Measurements from ENCODE around the gene ACP3.

ACP3 gene

DNA sequence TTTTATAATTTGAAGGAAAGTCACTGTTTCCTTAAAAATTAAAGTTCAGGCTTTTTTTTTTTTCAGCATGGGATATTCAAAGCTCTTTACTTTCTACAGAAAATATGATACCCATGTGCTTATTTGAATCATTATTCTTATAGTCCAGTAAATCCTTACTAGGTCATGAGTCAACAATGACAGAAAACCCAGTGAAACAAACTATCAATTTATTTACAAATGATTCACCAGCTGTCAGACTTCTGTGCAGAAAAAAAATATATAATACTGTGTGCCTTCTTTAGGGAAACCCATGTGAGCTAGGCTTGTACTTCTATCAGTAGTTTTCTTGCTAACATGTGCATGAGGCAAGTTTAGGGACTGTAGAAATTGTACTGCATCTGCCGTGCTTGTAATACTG, 1.2 kb downstream of the ACP3 start:
- no peak for DNase-seq

DNA sequence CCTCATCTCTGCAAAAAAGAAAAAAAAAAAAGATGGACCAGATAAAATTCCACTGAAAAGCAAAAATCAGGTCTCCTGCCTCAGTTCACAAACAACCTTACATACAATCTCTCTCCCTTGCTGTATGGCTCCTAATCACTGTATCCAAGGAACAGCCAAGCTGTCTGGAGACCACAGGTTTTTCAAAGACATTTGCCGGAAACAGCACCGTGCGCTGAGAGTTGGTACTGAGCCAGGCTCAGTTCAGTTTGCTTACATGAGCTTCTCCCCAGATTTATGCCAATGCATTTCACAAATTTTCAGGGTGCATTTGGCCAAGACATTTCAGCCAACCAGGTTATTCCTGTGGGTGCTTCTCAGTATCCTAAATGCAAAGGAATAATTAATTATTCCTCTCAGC, 4.1 kb downstream of the ACP3 start:
- DNase-seq: no peak

DNA sequence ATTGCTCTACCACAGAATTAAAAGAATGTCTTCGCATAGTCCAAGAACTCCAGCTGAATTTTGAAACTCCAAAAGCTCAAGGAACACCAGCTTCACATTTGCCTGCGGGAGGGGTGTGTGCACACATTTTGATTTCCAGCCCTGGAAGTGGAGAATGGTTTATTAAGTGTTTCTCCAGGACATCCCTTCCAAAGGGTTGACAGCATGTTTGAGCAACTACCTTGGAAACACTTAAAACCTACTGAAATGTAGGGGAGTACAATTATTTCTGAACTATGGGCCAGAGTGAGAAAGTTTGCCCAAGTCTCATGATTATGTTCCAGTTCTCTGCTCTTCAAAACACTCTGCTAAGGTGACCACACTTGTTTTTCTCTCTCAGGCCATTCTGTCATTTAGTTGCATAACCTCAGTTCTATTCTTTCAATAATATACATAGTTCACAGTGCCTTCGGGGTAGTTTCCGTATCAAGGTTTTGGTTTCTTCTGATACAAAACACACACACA, 7.9 kb downstream of the ACP3 start:
- DNase-seq: no peak

DNA sequence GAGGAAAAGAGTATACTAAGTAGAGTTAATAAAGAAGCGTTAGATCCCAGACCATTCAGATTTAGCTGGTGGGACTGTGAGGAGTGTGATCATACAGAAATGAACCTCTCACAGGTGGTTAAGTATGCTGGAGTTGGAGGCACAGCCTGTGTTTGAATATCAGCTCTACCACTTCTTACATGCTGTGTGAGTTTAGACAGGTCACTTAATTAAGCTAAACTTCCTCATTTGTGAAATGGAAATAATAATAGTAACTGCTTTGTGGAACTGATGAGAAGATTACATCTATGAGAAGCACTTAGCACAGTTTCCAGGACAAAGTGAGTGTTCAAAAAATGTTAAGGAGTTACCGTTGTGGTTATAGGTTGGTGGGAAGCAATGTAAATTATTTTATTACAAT, 8.4 kb downstream of the ACP3 start:
- DNase-seq: no peak

DNA sequence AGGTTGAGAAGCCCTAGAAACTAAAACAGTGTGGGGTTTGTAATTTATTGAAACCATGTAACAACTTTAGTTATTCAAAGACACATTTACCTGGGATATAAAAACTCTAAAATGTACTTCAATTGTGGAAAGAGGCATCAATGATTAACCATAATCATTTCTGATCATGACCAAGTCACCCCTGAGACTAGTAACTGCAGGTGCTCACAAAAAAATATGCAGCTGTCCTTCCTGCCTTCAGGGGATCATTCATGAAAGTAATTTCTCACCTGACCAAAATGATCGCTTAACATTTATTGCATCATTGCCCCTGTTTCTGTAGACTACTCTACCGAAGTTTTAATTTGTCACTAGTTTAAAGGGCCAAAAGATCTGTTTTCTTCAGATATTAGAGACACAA, 9.0 kb downstream of the ACP3 start:
- no peak for DNase-seq

DNA sequence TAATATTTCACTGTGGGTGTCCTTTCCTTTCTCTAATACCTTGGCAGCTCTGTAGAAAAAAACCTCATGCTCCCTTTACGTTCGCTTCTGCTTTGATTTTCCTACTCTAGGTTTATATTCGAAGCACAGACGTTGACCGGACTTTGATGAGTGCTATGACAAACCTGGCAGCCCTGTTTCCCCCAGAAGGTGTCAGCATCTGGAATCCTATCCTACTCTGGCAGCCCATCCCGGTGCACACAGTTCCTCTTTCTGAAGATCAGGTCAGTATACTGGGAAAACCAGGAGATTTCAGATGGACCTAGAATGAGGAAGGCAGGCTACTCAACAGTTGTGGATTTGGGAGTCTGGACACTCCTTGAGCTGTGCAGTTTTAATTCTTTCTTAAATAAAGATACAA, 14.9 kb downstream of the ACP3 start:
- no peak for DNase-seq

DNA sequence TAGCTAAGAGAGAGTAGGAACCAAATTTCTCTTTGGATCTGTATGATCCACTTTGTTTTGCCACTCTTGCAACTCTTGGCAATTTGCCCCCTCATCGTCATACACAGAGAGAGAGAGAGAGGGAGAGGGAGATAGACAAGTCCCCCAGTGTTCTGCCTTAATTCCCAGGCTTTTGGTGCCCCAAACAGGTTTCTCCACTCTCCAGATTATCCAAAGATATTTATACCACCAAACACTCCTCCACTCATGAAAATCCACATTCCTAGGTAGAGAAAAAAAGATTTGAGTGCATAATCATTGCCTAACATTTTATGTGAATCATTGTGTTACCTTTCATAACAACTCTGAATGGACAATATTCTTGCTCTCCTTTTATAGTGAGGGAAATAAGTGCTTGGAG, 15.3 kb downstream of the ACP3 start:
- DNase-seq: no peak

DNA sequence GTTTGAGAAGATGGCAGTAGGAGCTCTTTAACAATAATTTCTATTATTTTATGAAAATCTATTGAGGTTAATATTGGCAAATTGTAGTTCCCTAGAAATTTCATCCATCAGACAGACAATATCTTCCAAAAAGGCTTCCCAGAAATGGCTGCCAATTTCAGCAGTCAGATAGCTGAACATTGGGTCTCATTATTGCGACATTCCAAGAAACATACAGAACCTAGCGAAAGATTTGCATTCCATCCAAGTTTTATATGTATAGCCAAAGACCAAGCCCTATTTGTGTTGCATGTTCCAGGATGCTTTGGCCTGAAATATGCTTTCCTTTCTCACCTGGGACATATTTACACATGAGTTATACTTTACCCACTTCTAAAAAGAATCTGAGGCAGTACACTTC, 24.5 kb downstream of the ACP3 start:
- no peak for DNase-seq

DNA sequence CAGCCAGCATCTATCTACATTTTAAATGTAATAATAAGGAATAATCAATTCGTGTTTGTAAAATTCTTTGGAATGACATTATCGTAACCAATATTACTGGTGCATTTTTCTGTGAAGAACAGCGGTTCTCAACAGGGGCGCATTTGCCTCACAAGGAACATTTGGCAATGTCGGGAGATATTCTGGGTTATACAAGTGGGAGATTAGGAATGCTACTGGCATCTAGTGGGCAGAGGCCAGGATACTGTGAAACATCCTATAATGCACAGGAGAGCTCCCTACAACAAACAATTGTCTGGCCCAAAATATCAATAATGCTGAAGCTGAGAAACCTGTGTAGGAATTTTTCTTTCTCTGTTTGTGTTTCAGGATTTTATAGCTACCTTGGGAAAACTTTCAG, 25.0 kb downstream of the ACP3 start:
- DNase-seq: no peak

DNA sequence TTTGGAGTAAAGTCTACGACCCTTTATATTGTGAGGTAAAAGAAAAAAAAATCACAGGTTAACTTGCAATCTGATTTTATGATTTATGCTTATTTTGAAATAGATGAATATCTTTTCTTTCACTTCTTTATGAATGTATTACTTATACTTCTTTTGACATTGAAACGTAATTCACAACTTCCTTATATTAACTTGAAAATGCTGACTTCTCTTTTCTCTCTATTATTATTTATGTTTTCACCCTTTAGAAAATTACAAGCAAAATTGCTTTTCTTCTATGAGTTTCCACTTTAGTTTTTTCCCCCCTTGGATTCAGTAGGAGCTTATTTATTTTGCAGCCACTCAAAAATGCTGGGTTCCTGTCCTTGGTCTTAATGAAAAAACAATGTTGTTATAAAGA, 25.4 kb downstream of the ACP3 start:
- DNase-seq: no peak

DNA sequence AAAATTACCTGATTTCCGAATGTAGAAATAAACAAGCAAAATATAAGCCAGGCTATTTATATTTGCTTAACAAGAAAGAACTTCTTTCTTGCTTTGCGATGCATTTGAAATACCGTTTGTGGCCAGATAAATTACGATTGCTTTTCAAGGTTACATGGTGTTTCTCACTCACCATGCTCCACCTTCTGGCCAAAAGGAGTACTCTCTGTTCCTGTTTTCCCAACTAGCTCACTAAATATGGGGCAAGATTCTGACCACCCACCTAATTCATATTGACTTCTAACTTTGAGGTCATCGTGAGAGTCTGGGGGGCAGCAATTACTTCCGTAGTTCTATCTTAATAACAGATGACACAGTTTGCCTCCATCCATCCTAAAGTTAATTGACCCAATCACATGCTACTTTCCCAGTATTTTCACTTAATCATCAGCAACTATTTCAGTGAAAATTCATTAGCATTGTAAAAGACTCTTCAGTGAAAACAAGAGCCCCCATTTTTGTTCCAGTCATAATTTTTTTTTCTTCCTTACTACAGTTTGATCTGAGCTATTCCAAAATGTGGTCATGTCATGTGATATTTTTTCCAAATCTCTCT, 25.9 kb downstream of the ACP3 start:
- peak; percentile 29 for DNase-seq

DNA sequence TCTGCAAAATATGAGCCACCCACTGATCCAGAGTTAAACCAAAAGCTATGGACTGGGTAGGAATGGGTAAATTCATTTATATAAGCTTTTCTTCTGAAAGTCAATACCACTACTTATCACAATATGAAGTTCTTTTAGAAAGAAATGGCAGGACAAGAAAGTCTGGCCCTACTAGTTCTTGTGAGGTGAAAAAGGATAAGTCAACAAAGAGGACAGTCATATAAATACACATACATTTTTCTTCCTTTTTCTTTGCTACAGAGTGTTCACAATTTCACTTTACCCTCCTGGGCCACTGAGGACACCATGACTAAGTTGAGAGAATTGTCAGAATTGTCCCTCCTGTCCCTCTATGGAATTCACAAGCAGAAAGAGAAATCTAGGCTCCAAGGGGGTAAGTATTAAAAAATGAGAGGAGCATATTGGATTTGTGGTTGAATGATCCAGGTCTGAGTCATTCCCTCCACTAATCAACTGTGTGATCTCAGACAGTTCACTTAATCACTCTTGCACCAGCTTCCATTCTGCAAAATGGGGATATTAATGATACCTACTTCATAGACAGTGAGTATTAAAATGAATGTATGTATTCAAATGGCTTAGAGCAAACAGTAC, 27.6 kb downstream of the ACP3 start:
- no peak for DNase-seq

DNA sequence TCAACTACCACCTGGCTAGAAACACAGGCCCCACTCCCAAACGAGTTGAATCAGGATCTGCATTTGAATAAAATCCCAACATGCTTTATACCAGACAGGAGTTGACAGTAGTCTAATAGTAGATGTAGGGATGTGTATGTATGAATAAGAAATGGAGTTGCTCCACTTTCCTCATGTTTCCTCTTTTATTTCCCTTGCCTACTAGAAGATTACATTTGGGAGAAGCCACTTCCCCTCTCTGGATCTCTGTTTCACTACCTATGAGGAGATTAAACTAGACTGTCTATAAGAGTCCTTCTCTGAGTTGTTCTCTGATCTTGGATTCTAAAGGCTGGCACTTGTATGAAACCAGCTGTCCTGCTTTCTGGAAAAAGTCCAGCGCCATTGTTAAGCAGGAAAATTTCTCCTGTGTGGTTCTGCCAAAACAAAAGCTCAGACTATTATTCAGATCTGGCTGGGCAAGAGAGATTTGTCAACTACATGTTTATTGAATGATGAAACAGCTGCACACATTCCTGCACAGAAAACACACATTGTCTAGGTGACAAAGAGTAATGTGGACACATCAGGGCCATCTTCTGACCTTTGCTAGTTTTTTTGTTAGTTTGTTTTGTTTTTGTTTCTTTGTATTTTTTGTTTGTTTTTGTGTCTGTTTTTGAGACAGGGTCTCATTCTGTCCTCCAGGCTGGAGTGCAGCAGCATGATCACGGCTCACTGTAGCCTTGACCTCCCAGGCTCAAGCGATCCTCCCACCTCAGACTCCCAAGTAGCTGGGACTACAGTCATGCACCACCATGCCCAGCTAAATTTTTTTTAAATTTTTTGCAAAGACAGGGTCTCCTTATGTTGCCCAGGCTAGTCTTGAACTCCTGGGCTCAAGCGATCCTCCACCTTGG, 29.9 kb downstream of the ACP3 start:
- no peak for DNase-seq

DNA sequence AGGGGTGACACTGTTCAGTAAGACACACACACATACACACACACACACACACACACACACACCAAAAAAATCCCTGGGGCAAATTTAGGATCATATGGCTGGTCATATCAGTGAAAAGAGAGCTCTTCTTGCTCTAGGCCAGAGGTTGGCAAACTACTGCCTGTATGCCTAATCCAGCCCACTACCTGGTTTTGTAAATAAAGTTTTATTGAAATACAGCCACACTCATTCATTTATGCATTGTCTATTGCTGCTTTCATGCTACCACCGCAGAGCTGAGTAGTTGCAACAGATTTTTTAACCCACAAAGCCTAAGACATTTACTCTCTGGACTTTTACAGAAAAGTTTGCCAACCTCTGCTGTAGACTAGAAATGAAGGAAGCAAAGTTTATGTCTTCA, 30.6 kb downstream of the ACP3 start:
- no peak for DNase-seq

DNA sequence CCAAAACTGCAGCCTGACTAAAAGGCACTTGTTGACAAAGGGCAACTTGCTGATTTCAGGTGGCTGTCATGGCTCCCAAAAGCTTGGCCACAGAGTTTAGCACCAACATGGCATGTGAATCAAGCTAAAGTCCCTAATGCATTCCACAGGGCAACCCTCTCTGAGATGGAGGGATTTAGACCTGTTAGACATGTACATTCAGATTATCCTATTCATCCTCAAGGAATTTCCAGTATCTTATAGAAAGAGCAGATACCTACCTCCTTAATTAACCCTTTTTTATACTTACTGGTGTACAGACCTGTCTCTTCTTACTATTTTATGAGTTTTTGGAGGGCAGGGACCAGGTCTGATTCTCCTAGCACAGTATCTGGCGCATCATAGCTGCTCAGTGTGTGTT, 31.3 kb downstream of the ACP3 start:
- DNase-seq: no peak

DNA sequence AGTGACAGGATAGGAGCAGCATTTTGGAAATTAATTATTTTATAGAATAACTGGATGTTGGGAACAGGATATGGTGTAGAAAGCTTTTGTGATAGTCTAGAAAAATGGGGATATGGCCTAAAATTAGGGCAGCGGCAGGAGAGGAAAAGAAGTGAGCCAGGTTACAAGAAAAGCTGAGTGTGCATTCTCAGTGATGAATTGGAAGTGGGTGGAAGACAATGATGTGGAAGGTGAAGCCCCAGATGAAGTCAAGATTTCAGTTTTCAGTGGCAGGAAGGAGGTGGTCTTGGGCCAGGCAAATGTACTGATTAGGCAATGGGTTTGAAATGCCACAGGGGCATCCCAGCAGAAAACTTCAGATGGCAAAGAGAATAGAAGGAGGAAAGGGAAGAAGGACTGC, 33.6 kb downstream of the ACP3 start:
- DNase-seq: no peak

DNA sequence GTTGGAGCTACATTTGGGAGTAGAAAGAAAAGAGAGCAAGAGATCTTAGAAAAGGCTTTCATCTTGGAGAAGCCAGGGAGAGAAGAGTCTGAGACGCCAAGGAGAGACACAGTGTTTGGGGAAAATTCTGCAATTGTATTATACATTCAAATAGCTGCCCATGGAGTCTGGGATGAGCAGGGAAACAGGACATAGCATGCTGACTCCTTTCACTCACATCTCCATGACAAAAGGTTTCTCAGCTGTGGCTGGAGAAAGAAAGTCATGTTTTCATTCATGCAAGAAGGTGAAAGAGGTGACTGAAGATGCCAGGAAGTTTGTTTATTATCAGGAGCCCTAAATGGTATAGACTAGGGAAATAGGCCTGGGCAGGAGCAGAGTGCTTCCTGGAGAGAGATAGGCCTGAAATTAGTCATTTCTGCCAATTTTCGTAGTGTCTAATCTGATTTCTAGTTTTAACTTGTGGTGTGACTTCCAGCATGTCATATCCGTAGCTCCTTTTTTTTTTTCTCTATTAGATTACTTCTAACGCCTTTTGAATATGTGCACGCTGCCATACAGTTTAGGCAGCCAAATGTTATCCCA, 34.1 kb downstream of the ACP3 start:
- no peak for DNase-seq

DNA sequence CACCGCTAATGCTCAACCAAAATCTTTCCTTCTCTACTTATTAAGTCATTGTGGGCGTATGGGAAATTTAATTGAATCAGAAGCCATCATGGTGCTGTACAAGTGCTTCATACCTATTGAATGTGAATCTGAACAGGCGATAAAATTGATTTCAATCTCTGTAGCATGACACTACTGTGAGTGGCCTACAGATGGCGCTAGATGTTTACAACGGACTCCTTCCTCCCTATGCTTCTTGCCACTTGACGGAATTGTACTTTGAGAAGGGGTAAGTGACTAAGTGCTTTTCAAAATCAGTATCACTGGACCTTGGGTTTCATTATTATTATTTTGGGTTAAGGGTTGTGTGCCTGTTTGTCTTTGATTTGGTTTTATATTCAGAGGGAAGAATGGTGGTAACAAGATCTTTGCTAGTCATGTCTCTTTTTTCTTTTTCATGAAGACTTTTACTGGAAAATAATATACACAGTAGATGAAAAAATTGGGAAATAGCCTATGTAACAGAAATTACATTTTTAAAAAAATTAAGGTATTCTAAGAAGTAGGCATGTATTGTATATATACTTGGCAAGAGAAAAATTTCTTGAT, 35.4 kb downstream of the ACP3 start:
- peak; percentile 55 for DNase-seq

DNA sequence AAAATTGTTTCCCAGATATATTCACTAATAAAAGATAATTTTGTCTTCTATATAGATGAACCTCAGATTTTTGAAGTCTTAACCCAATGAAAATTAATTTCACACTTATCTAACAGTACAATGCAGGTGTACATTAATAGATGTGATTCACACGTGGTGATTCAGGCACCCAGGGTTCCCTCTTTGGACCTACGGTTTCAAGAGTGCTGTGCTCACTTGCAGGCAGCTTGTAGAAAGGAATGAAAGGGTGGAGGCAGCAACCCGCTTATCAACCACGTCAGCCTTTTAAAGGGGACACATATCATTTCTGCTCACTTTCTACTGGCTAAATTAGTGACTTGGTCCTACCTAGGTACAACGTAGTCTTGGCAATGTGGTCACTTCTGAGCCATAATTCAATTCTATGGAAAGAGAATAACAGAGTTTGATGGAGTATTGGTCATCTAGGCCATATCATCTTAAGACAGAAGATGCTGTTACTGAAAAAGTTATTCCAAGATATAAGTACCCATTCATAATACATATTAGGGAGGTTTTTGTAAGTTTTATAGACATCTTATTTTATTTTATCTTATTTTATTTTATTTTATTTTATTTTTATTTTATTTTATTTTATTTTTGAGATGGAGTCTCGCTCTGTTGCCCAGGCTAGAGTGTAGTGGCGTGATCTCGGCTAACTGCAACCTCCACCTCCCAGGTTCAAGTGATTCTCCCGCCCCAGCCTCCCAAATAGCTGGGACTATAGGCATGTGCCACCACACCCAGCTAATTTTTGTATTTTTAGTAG, 37.9 kb downstream of the ACP3 start:
- DNase-seq: no peak

DNA sequence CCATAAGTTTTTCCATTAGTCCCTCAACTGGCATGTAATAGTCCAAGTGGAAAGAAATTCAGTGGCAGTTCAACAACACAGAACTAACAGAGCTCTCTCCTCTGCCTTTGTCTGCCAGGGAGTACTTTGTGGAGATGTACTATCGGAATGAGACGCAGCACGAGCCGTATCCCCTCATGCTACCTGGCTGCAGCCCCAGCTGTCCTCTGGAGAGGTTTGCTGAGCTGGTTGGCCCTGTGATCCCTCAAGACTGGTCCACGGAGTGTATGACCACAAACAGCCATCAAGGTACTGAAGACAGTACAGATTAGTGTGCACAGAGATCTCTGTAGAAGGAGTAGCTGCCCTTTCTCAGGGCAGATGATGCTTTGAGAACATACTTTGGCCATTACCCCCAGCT, 39.4 kb downstream of the ACP3 start:
- no peak for DNase-seq

DNA sequence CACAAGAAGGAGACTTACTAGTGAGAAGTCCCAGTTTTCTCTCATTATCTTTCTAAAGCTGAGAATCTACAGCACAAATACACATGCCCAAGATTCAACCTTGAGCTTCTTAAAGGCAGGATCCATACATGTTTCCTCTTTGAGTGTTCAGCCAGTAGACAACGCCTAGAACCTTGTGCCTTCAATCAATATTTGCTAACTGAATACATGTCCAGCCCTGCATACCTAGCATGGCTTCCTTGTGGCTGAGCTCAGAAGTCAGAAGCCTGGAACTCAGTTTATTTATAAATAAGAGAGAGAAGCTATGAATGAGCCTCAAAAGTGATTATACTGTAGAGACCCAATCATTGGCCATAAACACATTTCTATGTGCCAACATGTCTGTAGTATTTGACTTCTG, 43.5 kb downstream of the ACP3 start:
- no peak for DNase-seq

DNA sequence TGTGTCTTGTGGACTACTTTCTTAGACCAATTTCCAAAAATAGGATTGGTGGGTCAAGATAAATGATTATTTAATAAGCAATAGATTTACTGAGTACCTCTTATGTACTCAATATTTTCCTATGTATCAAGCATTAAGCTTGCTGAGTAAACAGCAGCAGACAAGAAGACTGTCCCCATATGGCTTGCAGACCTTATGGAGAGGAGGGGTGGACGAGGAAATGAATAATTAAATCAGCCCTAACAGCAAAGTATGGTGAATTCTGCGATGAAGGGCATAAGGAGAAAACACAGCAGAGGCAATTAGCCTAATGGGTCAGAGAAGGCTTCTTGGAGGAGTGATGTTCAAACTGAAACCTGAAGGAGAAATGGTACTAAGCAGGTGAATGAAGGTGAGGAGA, 45.1 kb downstream of the ACP3 start:
- DNase-seq: no peak

DNA sequence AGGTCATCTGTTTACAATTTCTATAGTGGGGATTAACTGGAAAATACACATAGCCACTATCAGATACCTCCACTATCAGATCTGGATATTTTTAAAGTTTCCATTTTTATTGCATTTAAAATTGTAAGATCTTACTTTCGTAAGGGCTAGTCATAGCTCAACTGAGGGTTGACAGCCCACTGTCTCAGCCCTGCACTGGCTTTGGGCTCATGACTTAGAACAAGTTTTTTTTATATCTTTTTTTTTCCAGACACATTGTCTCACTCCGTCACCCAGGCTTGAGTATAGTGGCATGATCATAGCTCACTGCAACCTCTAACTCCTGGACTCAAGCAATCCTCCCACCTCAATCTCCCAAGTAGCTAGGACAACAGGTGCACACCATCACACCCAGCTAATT, 51.3 kb downstream of the ACP3 start:
- DNase-seq: no peak

Measured in SIG-M5 (cell line).